ENCODE results near the gene TMC6. TPM values are rescaled to one million over a fixed set of nuclear protein-coding genes. Genes with fewer than 3 reads are reported as not detected.

Gene TMC6
- total and polyA plus RNA-seq, 2 of the 4 experiments (the other 2 are of a cell fraction): 0.19 TPM; not detected in 1

- Histone ChIP-seq H3K9ac (ENCODE audit: low read depth, low read length) (no peak overlapping the region), H3K9me1 (ENCODE audit: insufficient read depth, low read length) (no peaks in the 10 kb centered on the region), H2AFZ (replicated peaks; ENCODE audit: low read length, poor library complexity) (no peak overlapping the region), H3K14ac (replicated peaks; ENCODE audit: low read depth, low read length) (no peak overlapping the region), H2BK15ac (ENCODE audit: low read depth, low read length) (no peak overlapping the region), H3K79me1 (ENCODE audit: low read depth in 1 of 2, low read length in 2 of 2) (no peaks in the 10 kb centered on the region), H2BK5ac (ENCODE audit: low read depth, low read length, poor library complexity, severe bottlenecking) (no peak overlapping the region), H3K4ac (ENCODE audit: low read depth, low read length) (no peak overlapping the region), H2AK9ac (replicated peaks; ENCODE audit: low read depth, low read length, poor library complexity) (no peak overlapping the region), H3K18ac (ENCODE audit: low read depth, low read length) (no peak overlapping the region), H3K27me3 (ENCODE audit: control insufficient read depth, insufficient read depth, low read length) (no peaks in the 10 kb centered on the region; the same call in 1 of the 2 replicates), H2BK120ac (ENCODE audit: low read depth, low read length) (no peak overlapping the region), H4K20me1 (ENCODE audit: insufficient read depth, low read length) (no peaks in the 10 kb centered on the region), H4K8ac (ENCODE audit: low read depth in 2 of 2, low read length in 2 of 2) (no peak overlapping the region), H3K56ac (ENCODE audit: extremely low read depth, insufficient read depth, low read length) (no peak overlapping the region), H4K5ac (ENCODE audit: low read depth, low read length) (no peak overlapping the region), H3K4me1 (ENCODE audit: control insufficient read depth, insufficient read depth, low read length) (peaks cover 3% of the 10 kb centered on the region; the same call in 1 of the 2 replicates), H3K36me3 (ENCODE audit: control insufficient read depth, insufficient read depth, low read length) (no peaks in the 10 kb centered on the region), H3K27ac (ENCODE audit: insufficient read depth, low read length) (no peak overlapping the region), H4K91ac (ENCODE audit: insufficient read depth, low read depth, low read length) (no peak overlapping the region), H2BK20ac (ENCODE audit: low read depth, low read length) (no peak overlapping the region), H3K9me3 (ENCODE audit: control insufficient read depth, insufficient read depth, low read length) (no peaks in the 10 kb centered on the region), H3K23ac (ENCODE audit: low read depth, low read length) (no peak overlapping the region), H2AK5ac (ENCODE audit: low read depth, low read length) (no peak overlapping the region; the same call in 1 of the 2 replicates), H3K4me2 (ENCODE audit: low read depth, low read length) (no peak overlapping the region), H3K4me3 (ENCODE audit: insufficient read depth, low read depth, low read length) (no peak overlapping the region)
- dilution Hi-C loops (cut with HindIII; ENCODE audit: low sequenced_read_pairs, unreplicated experiment): no loop called here
- in situ Hi-C loops (cut with MboI; ENCODE audit: low sequenced_read_pairs): no loop called here
- TF ChIP-seq POLR2A (IDR thresholded peaks at IDR 0.05; ENCODE audit: low read depth, low read length) (no peak), CEBPB (IDR thresholded peaks at IDR 0.05; ENCODE audit: low read depth, low read length) (no peak), ELK1 (IDR thresholded peaks at IDR 0.05; ENCODE audit: borderline replicate concordance, low read depth, low read length) (no peak), MXI1 (IDR thresholded peaks at IDR 0.05; ENCODE audit: borderline replicate concordance, low read depth, low read length) (no peak), USF2 (IDR thresholded peaks at IDR 0.05; ENCODE audit: low read depth, low read length) (no peak), MAFK (IDR thresholded peaks at IDR 0.05; ENCODE audit: low read depth, low read length) (no peak), NFE2L2 (IDR thresholded peaks at IDR 0.05; ENCODE audit: low read depth, low read length) (no peak), BHLHE40 (IDR thresholded peaks at IDR 0.05; ENCODE audit: low read depth, low read length) (no peak)
- DNase-seq (no peak), ATAC-seq (ENCODE audit: low read depth) (no peak)
- WGBS, 2 experiments (ENCODE audit: extremely low coverage in 2 of 2, insufficient read length in 1 of 2): no CpG with 5 or more reads among the region's 6 CpGs
- CTCF ChIA-PET: no interaction called here
- intact Hi-C loops (cut with micrococcal nuclease): no loop called here
- no TSS peak for BruUV-seq (replicated peaks)
- POLR2A ChIA-PET (ENCODE audit: unreplicated experiment): no interaction called here
Observed at GRCh38 chr17:78146881-78147280, 18.3 kb upstream of the TMC6 start.

Data from IMR-90 (cell line).